NCI-H1092 (cell line): ENCODE data around the gene TMEM150B.

ENCODE experiments used
- DNase-seq: peaks from one replicate; lab custom pipeline; 2025; lab: John Stamatoyannopoulos, UW

The TMEM150B gene

GRCh38 chr19:55305983-55306562, 19.1 kb downstream of the TMEM150B start:
- no peak for DNase-seq

- DNase-seq = peak; percentile 11
Observed at GRCh38 chr19:55305491-55305890, 19.6 kb downstream of the TMEM150B start.

GRCh38 chr19:55304980-55305379, 20.2 kb downstream of the TMEM150B start:
- no peak for DNase-seq

- no peak for DNase-seq
Observed at GRCh38 chr19:55304279-55304978, 20.7 kb downstream of the TMEM150B start.

GRCh38 chr19:55303477-55303876, 21.7 kb downstream of the TMEM150B start:
- DNase-seq = no peak

- no peak for DNase-seq
Observed at GRCh38 chr19:55302318-55302703, 22.8 kb downstream of the TMEM150B start.

- peak; percentile 65 for DNase-seq
Observed at GRCh38 chr19:55301459-55302317, 23.5 kb downstream of the TMEM150B start.

GRCh38 chr19:55300886-55301458, 24.2 kb downstream of the TMEM150B start:
- no peak for DNase-seq

GRCh38 chr19:55299991-55300390, 25.1 kb downstream of the TMEM150B start:
- no peak for DNase-seq

- DNase-seq = no peak
Observed at GRCh38 chr19:55297267-55297666, 27.9 kb downstream of the TMEM150B start.

GRCh38 chr19:55289117-55289796, 35.9 kb downstream of the TMEM150B start:
- no peak for DNase-seq

GRCh38 chr19:55287361-55288079, 37.6 kb downstream of the TMEM150B start:
- no peak for DNase-seq

- no peak for DNase-seq
Observed at GRCh38 chr19:55285229-55285890, 39.8 kb downstream of the TMEM150B start.

- no peak for DNase-seq
Observed at GRCh38 chr19:55284405-55285058, 40.6 kb downstream of the TMEM150B start.

GRCh38 chr19:55283548-55284377, 41.4 kb downstream of the TMEM150B start, which contains the start of gene BRSK1:
Gene BRSK1, plus strand, starts transcription at chr19:55283997. Its CDS starts 446 bp downstream, at chr19:55284443.
- DNase-seq = peak; percentile 51

- peak; percentile 81 for DNase-seq
Observed at GRCh38 chr19:55279770-55280643, 45.1 kb downstream of the TMEM150B start, which contains the start of gene HSPBP1. Gene HSPBP1, minus strand, starts transcription at chr19:55280110. Its CDS starts 502 bp downstream, at chr19:55279608.

- no peak for DNase-seq
Observed at GRCh38 chr19:55279340-55279739, 45.8 kb downstream of the TMEM150B start.
